ENCODE results near the gene REEP1.

REEP1 gene

GRCh38 chr2:86240251-86240650, 97.2 kb downstream of the REEP1 start:
- H3K4me3 ChIP-seq (ENCODE audit: low read length): no peak overlapping the region
- DNase-seq (ENCODE audit: low read depth): no peak
- TF ChIP-seq, protein P1, sequence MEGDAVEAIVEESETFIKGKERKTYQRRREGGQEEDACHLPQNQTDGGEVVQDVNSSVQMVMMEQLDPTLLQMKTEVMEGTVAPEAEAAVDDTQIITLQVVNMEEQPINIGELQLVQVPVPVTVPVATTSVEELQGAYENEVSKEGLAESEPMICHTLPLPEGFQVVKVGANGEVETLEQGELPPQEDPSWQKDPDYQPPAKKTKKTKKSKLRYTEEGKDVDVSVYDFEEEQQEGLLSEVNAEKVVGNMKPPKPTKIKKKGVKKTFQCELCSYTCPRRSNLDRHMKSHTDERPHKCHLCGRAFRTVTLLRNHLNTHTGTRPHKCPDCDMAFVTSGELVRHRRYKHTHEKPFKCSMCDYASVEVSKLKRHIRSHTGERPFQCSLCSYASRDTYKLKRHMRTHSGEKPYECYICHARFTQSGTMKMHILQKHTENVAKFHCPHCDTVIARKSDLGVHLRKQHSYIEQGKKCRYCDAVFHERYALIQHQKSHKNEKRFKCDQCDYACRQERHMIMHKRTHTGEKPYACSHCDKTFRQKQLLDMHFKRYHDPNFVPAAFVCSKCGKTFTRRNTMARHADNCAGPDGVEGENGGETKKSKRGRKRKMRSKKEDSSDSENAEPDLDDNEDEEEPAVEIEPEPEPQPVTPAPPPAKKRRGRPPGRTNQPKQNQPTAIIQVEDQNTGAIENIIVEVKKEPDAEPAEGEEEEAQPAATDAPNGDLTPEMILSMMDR (conservative IDR thresholded peaks at IDR 0.05; ENCODE audit: low read depth, low read length): no peak

- no peak for DNase-seq (ENCODE audit: low read depth)
- H3K4me3 ChIP-seq (ENCODE audit: low read length): no peak overlapping the region
- TF ChIP-seq, protein P1 (conservative IDR thresholded peaks at IDR 0.05; ENCODE audit: low read depth, low read length): no peak
Observed at GRCh38 chr2:86239745-86240144, 97.7 kb downstream of the REEP1 start.

DNA sequence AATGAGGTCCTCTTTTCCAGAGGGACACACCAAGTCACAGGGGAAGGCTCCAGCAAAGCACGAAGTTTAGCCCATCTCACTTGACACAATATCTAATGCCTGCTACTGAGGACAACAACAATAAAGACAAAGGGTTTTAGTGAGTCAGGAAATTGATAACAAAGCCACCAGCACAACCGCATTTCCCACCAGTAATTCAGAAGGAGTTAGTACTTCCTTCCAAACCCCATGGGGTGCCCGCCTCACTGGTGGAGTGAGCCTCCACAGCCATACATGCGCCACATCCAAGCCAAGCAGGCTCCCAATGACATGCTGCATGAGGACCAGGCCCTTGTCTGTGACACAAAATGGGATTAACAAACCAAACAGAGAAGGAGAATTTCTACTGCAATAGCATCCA, 98.1 kb downstream of the REEP1 start:
- no peak overlapping the region for H3K4me3 ChIP-seq (ENCODE audit: low read length)
- DNase-seq (ENCODE audit: low read depth): no peak
- TF ChIP-seq, protein P1 (conservative IDR thresholded peaks at IDR 0.05; ENCODE audit: low read depth, low read length): no peak

DNA sequence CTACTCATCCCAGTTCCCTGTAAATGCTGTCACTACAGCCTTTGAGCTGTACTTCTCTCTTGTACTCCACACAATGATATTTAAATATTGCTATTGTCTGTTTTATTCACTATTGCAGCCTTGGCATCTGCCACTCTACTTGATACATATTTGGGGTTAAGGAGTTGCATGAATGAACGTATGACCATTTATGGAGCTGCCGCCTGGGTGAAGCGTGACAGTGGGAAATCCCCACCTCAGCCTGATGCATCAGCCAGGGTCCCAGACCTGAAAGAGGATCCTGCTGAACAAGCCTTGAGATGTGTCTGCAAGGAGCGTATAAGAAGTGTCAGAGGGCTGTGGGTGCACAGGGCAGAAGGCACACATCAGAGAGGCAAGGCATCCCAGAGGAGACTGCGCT, 99.1 kb downstream of the REEP1 start:
- DNase-seq (ENCODE audit: low read depth): no peak
- H3K4me3 ChIP-seq (ENCODE audit: low read length): no peak overlapping the region
- TF ChIP-seq, protein P1 (conservative IDR thresholded peaks at IDR 0.05; ENCODE audit: low read depth, low read length): no peak

DNA sequence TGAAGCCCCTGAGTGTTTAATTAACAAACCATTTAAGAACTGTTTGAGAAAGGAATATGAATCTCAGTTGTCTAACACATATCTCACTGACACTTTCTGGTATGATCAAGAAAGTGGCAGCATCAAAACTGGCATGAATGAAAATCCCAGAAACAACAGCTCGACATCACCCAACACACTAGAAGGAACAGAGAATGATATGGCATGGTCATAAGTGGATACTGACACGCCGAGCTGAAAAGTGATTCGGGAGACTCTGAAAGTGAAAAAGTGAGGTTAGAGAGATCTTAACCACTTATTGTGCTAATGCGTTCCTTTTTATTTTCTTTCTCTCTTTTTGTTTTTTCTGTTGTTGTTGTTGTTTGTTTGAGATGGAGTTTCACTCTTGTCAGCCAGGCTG, 100.3 kb downstream of the REEP1 start:
- TF ChIP-seq, protein P1 (conservative IDR thresholded peaks at IDR 0.05; ENCODE audit: low read depth, low read length): no peak
- no peak overlapping the region for H3K4me3 ChIP-seq (ENCODE audit: low read length)
- DNase-seq (ENCODE audit: low read depth): no peak

GRCh38 chr2:86235196-86235980, 102.0 kb downstream of the REEP1 start:
- no peak overlapping the region for H3K4me3 ChIP-seq (ENCODE audit: low read length)
- TF ChIP-seq, protein P1 (conservative IDR thresholded peaks at IDR 0.05; ENCODE audit: low read depth, low read length): no peak
- no peak for DNase-seq (ENCODE audit: low read depth)

- TF ChIP-seq, protein P1 (conservative IDR thresholded peaks at IDR 0.05; ENCODE audit: low read depth, low read length): no peak
- H3K4me3 ChIP-seq (ENCODE audit: low read length): no peak overlapping the region
- no peak for DNase-seq (ENCODE audit: low read depth)
Observed at GRCh38 chr2:86234563-86235131, 102.8 kb downstream of the REEP1 start.

All from retinal pigment epithelial cell (primary cell).